ENCODE data around the gene SELENOH.

Gene SELENOH

GRCh38 chr11:57746920-57747319, 5.6 kb downstream of the SELENOH start:
- no peak for DNase-seq (ENCODE audit: low spot score)

GRCh38 chr11:57751176-57751575, 9.9 kb downstream of the SELENOH start:
- no peak for DNase-seq (ENCODE audit: low spot score)

- peak; percentile 47 for DNase-seq (ENCODE audit: low spot score)
These were observed 10.5 kb downstream of the SELENOH start, which contains the start of gene BTBD18 for GRCh38 chr11:57751676-57752253. TSS of gene BTBD18 (minus strand) at chr11:57751819. CDS start at chr11:57751188, 631 bp downstream.

GRCh38 chr11:57752954-57753353, 11.7 kb downstream of the SELENOH start:
- DNase-seq (ENCODE audit: low spot score) = no peak

GRCh38 chr11:57758174-57758573, 16.9 kb downstream of the SELENOH start:
- DNase-seq (ENCODE audit: low spot score) = no peak

GRCh38 chr11:57761301-57762234, 20.3 kb downstream of the SELENOH start, which contains the start of gene CTNND1:
TSS of gene CTNND1 (plus strand) at chr11:57761802. CDS start at chr11:57791479, 29,677 bp downstream.
- DNase-seq (ENCODE audit: low spot score) = peak; percentile 96

- no peak for DNase-seq (ENCODE audit: low spot score)
These were observed 21.1 kb downstream of the SELENOH start for GRCh38 chr11:57762235-57762861.

- DNase-seq (ENCODE audit: low spot score) = peak; percentile 58
These were observed 22.3 kb downstream of the SELENOH start for GRCh38 chr11:57763568-57763967.

GRCh38 chr11:57764021-57764420, 22.7 kb downstream of the SELENOH start:
- DNase-seq (ENCODE audit: low spot score) = no peak

GRCh38 chr11:57764566-57764965, 23.3 kb downstream of the SELENOH start:
- DNase-seq (ENCODE audit: low spot score) = no peak

GRCh38 chr11:57764972-57765371, 23.7 kb downstream of the SELENOH start:
- DNase-seq (ENCODE audit: low spot score) = no peak

- no peak for DNase-seq (ENCODE audit: low spot score)
These were observed 29.5 kb downstream of the SELENOH start for GRCh38 chr11:57770793-57771192.

- no peak for DNase-seq (ENCODE audit: low spot score)
These were observed 30.1 kb downstream of the SELENOH start for GRCh38 chr11:57771365-57771764.

- DNase-seq (ENCODE audit: low spot score) = no peak
These were observed 31.3 kb downstream of the SELENOH start for GRCh38 chr11:57772562-57772961.

- DNase-seq (ENCODE audit: low spot score) = no peak
These were observed 31.8 kb downstream of the SELENOH start for GRCh38 chr11:57773026-57773598.

GRCh38 chr11:57775491-57775890, 34.2 kb downstream of the SELENOH start:
- DNase-seq (ENCODE audit: low spot score) = no peak

GRCh38 chr11:57776031-57776521, 34.8 kb downstream of the SELENOH start:
- DNase-seq (ENCODE audit: low spot score) = peak; percentile 54

- DNase-seq (ENCODE audit: low spot score) = no peak
These were observed 35.4 kb downstream of the SELENOH start for GRCh38 chr11:57776577-57777210.

GRCh38 chr11:57777969-57778317, 36.7 kb downstream of the SELENOH start:
- no peak for DNase-seq (ENCODE audit: low spot score)

GRCh38 chr11:57778318-57779037, 37.2 kb downstream of the SELENOH start:
- peak; percentile 91 for DNase-seq (ENCODE audit: low spot score)

GRCh38 chr11:57779276-57779675, 38.0 kb downstream of the SELENOH start:
- peak; percentile 70 for DNase-seq (ENCODE audit: low spot score)

All from AG20443 (cell line).